Ishikawa (cell line): ENCODE measurements around the gene TBATA.

ENCODE experiments used
- CEBPB ChIP-seq: IDR thresholded peaks from 2 replicates; pipeline ENCODE4 v1.6.1; 2012
- CREB1 ChIP-seq: IDR thresholded peaks from 2 replicates; pipeline ENCODE4 v1.6.1; 2012; ENCODE audit warnings: low read depth
- EGR1 ChIP-seq: IDR thresholded peaks from 2 replicates; pipeline ENCODE4 v1.6.1; 2012
- EP300 ChIP-seq: IDR thresholded peaks from 2 replicates; pipeline ENCODE4 v1.6.1; 2012; ENCODE audit warnings: borderline replicate concordance
- FOXM1 ChIP-seq: IDR thresholded peaks from 2 replicates; pipeline ENCODE4 v1.6.1; 2012; ENCODE audit warnings: low read depth, borderline replicate concordance
- NFIC ChIP-seq: IDR thresholded peaks from 2 replicates; pipeline ENCODE4 v1.6.1; 2012
- RAD21 ChIP-seq: IDR thresholded peaks from 2 replicates; pipeline ENCODE4 v1.6.1; 2012; ENCODE audit warnings: low read depth
- TAF1 ChIP-seq: IDR thresholded peaks from 2 replicates; pipeline ENCODE4 v1.6.1; 2012; ENCODE audit warnings: low read depth, mild to moderate bottlenecking
- TCF12 ChIP-seq: IDR thresholded peaks from 2 replicates; pipeline ENCODE4 v1.6.1; 2012; ENCODE audit warnings: low read depth
- TEAD4 ChIP-seq: IDR thresholded peaks from 2 replicates; pipeline ENCODE4 v1.6.1; 2012
- YY1 ChIP-seq: IDR thresholded peaks from 2 replicates; pipeline ENCODE4 v1.6.1; 2012; ENCODE audit warnings: low read depth
- ZBTB7A ChIP-seq: IDR thresholded peaks from 2 replicates; pipeline ENCODE4 v1.6.1; 2012; ENCODE audit warnings: low read depth
- TF ChIP-seq, protein P1 (sequence below): IDR thresholded peaks from 2 replicates; pipeline ENCODE4 v1.6.1; 2012
- TF ChIP-seq, protein P2 (sequence below): IDR thresholded peaks from 2 replicates; pipeline ENCODE4 v1.6.1; 2012
- TF ChIP-seq, protein P3 (sequence below): IDR thresholded peaks from 2 replicates; pipeline ENCODE4 v1.6.1; 2012; ENCODE audit warnings: low read depth, mild to moderate bottlenecking

Gene TBATA

DNA sequence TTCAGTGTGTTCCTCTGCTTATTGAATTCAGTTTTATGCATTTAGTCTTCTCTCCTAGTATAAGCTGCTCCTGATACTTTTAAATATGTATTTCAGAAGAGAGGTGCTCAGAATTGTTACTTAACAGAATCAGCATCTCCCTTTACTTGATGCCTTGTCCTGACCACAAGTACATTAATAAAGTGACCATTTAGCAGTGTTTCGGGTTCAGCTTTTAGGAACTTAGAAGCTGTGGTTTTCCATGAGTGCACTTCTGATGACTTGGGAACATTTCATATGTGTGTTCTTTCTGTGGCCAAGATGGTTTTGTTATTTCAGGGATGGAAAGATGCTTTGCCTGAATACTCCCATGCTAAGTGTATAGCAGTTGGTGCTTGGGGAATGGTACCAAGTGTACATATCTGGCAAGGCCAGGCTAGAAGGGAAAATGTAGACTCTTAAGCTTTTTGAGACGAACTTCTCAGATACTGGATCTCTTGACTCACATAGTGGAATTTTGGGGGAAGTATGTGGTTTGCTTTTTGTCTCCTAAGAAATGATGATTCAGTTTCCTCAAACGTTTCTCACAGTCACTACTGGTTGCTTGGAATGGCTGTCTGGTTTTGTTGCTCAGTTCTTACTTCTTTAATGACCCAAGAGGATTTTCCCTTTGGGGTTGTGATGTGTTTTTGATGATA lies 47.8 kb upstream of the TBATA start:
- TF ChIP-seq, protein P1, sequence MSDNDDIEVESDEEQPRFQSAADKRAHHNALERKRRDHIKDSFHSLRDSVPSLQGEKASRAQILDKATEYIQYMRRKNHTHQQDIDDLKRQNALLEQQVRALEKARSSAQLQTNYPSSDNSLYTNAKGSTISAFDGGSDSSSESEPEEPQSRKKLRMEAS: no peak
- no peak for TF ChIP-seq YY1
- TF ChIP-seq EGR1: no peak
- TF ChIP-seq, protein P2, sequence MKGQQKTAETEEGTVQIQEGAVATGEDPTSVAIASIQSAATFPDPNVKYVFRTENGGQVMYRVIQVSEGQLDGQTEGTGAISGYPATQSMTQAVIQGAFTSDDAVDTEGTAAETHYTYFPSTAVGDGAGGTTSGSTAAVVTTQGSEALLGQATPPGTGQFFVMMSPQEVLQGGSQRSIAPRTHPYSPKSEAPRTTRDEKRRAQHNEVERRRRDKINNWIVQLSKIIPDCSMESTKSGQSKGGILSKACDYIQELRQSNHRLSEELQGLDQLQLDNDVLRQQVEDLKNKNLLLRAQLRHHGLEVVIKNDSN: no peak
- TF ChIP-seq, protein P3, sequence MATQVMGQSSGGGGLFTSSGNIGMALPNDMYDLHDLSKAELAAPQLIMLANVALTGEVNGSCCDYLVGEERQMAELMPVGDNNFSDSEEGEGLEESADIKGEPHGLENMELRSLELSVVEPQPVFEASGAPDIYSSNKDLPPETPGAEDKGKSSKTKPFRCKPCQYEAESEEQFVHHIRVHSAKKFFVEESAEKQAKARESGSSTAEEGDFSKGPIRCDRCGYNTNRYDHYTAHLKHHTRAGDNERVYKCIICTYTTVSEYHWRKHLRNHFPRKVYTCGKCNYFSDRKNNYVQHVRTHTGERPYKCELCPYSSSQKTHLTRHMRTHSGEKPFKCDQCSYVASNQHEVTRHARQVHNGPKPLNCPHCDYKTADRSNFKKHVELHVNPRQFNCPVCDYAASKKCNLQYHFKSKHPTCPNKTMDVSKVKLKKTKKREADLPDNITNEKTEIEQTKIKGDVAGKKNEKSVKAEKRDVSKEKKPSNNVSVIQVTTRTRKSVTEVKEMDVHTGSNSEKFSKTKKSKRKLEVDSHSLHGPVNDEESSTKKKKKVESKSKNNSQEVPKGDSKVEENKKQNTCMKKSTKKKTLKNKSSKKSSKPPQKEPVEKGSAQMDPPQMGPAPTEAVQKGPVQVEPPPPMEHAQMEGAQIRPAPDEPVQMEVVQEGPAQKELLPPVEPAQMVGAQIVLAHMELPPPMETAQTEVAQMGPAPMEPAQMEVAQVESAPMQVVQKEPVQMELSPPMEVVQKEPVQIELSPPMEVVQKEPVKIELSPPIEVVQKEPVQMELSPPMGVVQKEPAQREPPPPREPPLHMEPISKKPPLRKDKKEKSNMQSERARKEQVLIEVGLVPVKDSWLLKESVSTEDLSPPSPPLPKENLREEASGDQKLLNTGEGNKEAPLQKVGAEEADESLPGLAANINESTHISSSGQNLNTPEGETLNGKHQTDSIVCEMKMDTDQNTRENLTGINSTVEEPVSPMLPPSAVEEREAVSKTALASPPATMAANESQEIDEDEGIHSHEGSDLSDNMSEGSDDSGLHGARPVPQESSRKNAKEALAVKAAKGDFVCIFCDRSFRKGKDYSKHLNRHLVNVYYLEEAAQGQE: no peak
- TF ChIP-seq TEAD4: no peak
- TF ChIP-seq ZBTB7A: no peak
- TF ChIP-seq CREB1: no peak
- TF ChIP-seq FOXM1: no peak
- no peak for TF ChIP-seq EP300
- TF ChIP-seq TAF1: no peak
- TF ChIP-seq NFIC: no peak
- TF ChIP-seq TCF12: no peak
- TF ChIP-seq RAD21: no peak
- no peak for TF ChIP-seq CEBPB

DNA sequence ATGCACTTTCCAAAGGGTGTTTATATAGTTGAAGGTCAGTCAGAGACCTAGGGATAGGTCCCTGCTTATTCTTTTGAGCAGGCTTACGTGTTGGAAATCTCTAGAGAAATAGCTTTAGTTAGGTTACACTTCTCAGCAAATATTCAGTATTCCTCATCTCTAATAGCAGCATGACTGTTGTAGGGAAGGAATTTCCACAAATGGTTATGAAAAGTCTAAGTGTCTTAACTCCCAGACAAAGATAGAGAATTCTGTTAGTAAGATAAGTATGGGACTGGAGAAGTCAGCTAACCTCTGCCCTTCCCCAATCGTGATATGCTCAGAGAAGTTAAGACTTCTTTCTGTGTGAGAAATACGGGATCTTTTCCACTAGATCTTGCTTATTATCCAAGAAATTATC lies 47.0 kb upstream of the TBATA start:
- no peak for TF ChIP-seq TAF1
- TF ChIP-seq RAD21: no peak
- no peak for TF ChIP-seq CEBPB
- TF ChIP-seq, protein P1: no peak
- no peak for TF ChIP-seq CREB1

DNA sequence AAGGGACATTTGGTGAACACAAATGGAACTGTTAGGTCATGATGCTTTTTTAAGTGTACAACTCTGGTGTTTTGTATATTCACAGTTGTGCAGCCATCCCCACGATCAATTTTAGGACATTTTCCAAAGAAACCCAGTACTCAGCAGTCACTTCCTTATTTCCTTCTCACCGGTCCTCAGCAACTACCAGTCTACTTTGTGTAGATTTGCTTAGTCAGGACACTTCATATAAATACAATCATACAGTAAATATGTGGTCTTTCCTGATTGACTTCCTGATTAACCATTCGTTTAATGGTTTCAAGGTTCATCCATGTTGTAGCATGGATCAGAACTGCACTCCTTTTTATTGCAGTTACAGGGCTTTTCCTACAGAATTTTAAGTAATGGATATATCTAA lies 45.0 kb upstream of the TBATA start:
- TF ChIP-seq, protein P3: no peak
- no peak for TF ChIP-seq CREB1
- TF ChIP-seq CEBPB: no peak
- TF ChIP-seq TCF12: no peak
- no peak for TF ChIP-seq NFIC
- no peak for TF ChIP-seq TAF1

DNA sequence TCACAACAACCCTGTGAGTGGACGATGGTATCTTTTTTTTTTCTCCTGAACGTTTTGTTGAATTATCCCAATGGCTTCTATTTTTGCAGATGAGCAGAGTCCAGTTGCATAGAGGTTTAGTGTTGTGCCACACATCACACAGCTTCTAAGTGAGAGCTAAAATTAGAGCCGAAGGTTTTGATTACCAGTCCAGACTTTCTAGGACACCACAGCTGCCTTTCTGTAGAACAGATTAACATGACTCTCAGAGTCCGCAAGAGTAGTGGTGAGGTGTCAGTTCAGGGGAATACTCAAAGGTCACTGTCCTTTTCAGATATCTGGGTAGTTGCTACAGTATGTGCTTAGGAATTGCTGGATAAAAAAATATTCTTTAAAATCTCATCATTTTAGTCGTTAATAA lies 44.4 kb upstream of the TBATA start:
- TF ChIP-seq TEAD4 (no peak), RAD21 (no peak), CEBPB (no peak), TCF12 (no peak), ZBTB7A (no peak), TAF1 (no peak)
- TF ChIP-seq, protein P3: no peak
- TF ChIP-seq, protein P2: no peak
- TF ChIP-seq, protein P1: no peak

DNA sequence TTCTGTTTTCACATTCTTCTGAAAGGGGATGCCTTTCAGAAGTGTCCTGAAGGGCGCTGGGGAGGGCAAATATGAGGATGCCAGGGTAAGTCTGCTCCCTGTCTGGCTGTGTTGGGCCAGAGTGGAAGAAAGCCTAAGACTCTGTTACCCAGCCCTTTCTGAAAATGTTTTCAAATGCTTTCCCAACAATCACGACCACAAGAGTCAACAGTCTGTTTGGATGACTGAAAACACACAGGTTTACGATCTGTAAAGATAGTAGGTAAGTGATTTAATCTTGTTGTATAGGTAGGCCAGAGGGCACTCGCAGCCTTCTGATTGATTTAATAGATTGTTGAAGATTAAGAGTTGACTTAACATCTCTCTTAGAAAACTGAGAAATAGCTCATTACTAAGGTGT lies 43.7 kb upstream of the TBATA start:
- no peak for TF ChIP-seq CREB1
- TF ChIP-seq EGR1: no peak
- no peak for TF ChIP-seq TAF1
- no peak for TF ChIP-seq ZBTB7A
- TF ChIP-seq YY1: no peak
- no peak for TF ChIP-seq EP300
- TF ChIP-seq, protein P3: no peak
- no peak for TF ChIP-seq CEBPB
- no peak for TF ChIP-seq NFIC
- no peak for TF ChIP-seq FOXM1
- TF ChIP-seq, protein P2: no peak
- TF ChIP-seq, protein P1: no peak
- no peak for TF ChIP-seq TCF12
- TF ChIP-seq TEAD4: no peak
- no peak for TF ChIP-seq RAD21
